C4-2B (cell line): ENCODE measurements around the gene GPBAR1.

Experiments
- H3K27ac ChIP-seq: fragments of 450-650 bp; 2 replicates; pipeline ENCODE4 v1.5.1; 2017
- ZFX ChIP-seq: fragments of 450-650 bp; IDR thresholded peaks from 2 replicates; pipeline ENCODE4 v1.6.1; 2017
- TF ChIP-seq, protein P1 (sequence below): fragments of 450-650 bp; conservative IDR thresholded peaks from 2 replicates; pipeline ENCODE4 v1.5.1; 2017; ENCODE audit warnings: mild to moderate bottlenecking

The GPBAR1 gene

DNA sequence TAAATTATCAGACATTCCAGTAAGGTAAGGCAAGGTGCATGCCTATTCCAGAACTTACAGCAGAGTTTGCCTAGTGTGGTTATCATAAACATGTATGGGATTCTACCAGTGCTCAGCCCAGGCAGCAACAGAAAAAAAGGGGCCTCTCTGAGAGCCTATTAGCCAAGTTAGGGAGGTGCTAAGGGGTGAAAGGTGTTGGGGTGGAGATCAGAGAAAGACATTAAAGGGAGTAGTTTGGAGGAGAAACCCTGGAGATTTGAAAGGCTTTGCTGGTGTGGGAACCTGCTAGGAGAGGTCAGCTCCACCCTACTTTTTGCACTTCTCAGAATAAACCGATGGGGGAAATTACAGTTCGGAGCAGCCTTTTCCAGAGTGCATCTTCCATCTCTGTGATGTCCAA, 40.9 kb upstream of the GPBAR1 start:
- H3K27ac ChIP-seq, result no peak overlapping the region
- TF ChIP-seq ZFX, result no peak
- TF ChIP-seq, protein P1, sequence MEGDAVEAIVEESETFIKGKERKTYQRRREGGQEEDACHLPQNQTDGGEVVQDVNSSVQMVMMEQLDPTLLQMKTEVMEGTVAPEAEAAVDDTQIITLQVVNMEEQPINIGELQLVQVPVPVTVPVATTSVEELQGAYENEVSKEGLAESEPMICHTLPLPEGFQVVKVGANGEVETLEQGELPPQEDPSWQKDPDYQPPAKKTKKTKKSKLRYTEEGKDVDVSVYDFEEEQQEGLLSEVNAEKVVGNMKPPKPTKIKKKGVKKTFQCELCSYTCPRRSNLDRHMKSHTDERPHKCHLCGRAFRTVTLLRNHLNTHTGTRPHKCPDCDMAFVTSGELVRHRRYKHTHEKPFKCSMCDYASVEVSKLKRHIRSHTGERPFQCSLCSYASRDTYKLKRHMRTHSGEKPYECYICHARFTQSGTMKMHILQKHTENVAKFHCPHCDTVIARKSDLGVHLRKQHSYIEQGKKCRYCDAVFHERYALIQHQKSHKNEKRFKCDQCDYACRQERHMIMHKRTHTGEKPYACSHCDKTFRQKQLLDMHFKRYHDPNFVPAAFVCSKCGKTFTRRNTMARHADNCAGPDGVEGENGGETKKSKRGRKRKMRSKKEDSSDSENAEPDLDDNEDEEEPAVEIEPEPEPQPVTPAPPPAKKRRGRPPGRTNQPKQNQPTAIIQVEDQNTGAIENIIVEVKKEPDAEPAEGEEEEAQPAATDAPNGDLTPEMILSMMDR, result no peak

DNA sequence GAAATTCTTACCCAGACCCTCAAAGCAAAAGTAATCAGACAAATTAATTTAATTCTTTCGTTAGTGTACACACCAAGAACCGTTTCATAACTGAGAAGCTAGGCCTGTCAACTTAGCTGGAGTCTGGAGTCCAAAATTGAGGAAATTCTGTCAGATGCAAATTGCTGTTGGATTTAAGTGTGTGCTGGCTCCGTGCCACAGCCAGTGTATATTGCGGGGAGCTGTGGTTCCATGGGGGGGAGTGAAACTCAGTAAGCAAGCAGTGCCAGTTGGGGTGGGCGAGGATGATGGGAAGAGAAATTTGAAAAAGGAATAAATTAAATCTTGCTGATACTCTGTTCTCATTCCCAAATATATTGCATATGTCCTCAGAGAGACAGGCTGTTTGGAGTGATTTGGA, 39.8 kb upstream of the GPBAR1 start:
- TF ChIP-seq ZFX, result no peak
- TF ChIP-seq, protein P1, result no peak
- H3K27ac ChIP-seq, result no peak overlapping the region

DNA sequence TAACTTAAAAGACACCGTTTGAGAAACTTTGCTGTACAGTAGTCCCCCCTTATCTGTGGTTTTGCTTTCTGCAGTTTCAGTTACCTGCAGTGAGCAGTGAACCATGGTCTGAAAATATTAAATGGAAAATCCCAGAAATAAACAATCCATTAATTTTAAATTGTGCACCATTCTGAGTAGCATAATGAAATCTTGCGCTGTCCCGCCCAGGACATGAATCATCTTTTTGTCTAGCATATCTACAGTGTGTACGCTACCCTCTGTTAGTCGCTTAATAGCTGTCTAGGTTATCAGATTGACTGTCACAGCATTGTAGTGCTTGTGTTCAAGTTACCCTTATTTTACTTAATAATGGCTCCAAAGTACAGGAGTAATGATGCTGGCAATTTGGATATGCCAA, 37.8 kb upstream of the GPBAR1 start:
- TF ChIP-seq, protein P1, result no peak
- TF ChIP-seq ZFX, result no peak
- no peak overlapping the region for H3K27ac ChIP-seq

DNA sequence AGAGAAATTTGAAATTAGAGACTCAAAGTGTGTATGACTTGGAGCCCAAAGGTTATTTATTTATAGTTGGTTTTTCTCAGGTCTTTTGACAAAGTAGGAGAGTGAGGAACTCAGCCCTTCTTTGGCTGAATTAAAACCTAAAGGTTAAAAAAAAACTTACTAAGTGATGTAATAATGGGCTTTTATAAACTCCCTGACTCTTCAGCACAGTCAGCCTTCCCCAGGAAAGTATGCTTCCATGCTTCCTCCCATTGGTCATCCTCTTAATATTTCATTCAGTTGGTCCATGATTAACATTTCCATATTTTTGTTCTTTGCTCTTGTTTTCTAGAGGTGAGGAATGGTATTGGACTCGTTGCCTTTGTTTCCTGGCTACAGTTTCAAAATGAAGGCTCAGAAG, 36.6 kb upstream of the GPBAR1 start:
- TF ChIP-seq ZFX, result no peak
- TF ChIP-seq, protein P1, result no peak

DNA sequence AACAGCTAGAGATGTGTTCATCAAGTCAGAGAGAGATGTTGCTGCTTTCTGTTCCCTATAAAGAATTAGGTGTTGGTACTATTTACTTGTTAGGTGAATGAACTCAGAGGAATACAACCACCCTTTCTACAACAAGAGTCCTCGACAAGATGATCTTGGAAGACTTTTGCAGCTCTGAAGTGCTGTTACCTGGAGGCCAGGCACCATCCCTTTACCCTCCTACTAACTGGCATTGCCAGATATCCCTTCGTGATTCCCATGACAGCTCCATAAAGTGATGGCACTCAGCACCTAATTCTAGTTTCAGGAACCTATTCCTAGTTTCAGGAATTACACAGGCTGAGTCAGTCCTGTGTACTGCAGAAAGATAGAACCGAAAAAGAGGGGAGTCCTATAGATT, 33.9 kb upstream of the GPBAR1 start:
- H3K27ac ChIP-seq, result no peak overlapping the region
- TF ChIP-seq, protein P1, result no peak
- no peak for TF ChIP-seq ZFX

More for the DNA sequence above, 36.6 kb upstream of the GPBAR1 start:
- no peak overlapping the region for H3K27ac ChIP-seq

DNA sequence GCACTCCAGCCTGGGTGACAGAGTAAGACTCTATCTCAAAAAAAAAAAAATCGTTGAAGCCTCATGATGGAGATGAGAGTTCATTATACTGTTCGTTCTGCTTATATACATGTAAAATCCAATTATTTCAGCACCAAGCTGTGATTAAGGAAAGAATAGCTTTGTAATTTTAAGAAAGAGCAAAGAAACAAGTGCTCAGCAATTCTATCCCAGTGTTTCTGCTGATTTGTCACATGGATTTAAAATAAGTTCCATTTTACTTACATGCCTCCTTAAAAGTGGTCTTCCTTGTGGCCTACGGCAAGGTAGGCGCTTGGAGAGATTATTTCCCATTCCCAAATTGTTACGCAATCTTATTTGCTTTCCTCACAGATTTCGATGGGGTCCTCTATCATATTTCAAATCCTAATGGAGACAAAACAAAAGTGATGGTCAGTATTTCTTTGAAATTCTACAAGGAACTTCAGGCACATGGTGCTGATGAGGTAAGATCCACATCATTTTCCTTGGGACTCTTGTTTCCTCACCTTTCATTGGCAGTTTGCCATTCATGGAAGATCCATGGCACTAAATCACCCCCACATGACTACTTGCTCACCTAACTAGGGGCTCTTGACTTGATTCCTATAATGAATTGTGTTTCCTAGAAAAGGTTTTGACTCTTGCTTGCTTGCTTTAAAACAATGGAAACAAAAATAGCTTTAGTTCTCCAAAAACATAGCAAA, 32.3 kb upstream of the GPBAR1 start:
- TF ChIP-seq, protein P1, result no peak
- no peak for TF ChIP-seq ZFX
- H3K27ac ChIP-seq, result no peak overlapping the region

DNA sequence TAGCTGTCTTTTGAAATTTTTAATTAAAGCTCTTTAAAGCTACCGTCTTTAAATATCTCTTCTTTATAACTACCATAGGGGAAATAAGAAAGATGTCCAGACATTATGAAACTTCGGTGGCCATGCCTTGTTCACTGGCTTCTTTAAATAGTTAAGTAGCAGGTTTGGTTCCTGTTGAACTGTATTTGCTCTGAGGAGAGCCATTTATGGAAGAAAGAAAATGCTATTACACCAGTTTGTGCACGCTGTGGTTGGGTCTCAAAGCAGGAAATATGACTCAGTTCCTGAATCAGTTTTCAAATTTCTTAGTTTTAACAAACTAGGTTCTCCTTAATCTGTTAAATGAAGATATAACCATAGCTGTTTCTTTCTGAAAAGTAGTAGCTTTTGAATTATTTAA, 31.6 kb upstream of the GPBAR1 start:
- no peak overlapping the region for H3K27ac ChIP-seq

More for the DNA sequence above, 31.6 kb upstream of the GPBAR1 start:
- no peak for TF ChIP-seq ZFX
- TF ChIP-seq, protein P1, result no peak
